ENCODE measurements around the gene CCDC40. TPM values are rescaled to one million over a fixed set of nuclear protein-coding genes. Genes with fewer than 3 reads are reported as not detected.

Gene CCDC40
- total RNA-seq, 1 experiment from 2014 or later = 16.3 TPM

DNA sequence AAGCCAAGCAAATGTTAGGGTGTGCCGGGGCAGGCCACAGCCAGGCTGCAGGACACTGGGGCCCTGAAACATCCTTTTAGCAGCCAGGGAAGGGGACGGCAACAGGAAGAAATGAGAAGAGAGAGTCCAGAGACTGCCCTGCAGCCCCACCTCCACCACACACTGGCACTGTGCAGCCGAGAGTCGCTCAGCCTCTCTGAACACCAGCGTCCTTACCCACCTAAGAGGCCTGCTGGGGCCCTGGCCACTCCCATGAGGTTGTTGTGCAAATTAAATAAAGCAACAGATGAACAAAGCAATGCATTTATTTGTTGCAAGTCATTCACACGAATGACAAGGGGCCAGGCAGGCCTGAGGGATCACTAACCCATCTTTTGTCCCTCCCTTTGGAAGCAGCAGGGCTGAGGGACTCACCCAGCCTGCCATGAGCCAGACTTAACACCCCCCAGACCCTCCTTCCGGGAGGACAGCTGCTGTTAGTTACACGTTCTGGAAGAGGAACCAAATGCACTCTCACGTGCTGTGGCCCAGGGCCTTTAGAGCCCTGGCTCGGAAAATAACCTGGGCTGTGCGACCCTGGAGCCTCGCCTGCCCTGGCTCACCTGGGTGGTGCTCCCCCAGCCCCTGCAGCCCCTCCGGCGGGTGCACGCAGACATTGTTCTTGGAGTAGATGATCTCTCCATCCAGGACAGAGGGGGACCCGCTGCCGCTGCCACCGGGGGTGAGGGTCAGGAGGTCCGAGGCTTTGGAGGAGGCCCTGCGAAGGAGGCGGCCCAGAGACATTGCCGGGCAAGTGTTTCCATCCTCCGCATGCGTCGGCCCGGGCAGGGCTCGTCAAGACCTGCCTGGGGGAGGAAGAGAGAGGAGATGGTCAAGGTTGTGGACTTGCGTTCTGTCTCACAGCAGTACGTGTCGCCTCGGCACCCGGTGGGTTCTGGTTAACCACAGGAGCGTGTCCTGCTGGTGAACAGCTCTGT is 23.4 kb upstream of the CCDC40 start:
- Mint-ChIP-seq H3K27me3 (ENCODE audit: low read depth) (no peaks in the 10 kb centered on the region), H3K4me3 (no peak overlapping the region), H3K36me3 (peaks cover 33% of the 10 kb centered on the region), H3K27ac (no peak overlapping the region), H3K9me3 (peaks cover 11% of the 10 kb centered on the region), H3K4me1 (no peaks in the 10 kb centered on the region)
- ChIA-PET CTCF (no interaction called here), POLR2A (no interaction called here)
- DNase-seq (ENCODE audit: low spot score) = no peak
- no peak for ATAC-seq
- TF ChIP-seq, protein P1, sequence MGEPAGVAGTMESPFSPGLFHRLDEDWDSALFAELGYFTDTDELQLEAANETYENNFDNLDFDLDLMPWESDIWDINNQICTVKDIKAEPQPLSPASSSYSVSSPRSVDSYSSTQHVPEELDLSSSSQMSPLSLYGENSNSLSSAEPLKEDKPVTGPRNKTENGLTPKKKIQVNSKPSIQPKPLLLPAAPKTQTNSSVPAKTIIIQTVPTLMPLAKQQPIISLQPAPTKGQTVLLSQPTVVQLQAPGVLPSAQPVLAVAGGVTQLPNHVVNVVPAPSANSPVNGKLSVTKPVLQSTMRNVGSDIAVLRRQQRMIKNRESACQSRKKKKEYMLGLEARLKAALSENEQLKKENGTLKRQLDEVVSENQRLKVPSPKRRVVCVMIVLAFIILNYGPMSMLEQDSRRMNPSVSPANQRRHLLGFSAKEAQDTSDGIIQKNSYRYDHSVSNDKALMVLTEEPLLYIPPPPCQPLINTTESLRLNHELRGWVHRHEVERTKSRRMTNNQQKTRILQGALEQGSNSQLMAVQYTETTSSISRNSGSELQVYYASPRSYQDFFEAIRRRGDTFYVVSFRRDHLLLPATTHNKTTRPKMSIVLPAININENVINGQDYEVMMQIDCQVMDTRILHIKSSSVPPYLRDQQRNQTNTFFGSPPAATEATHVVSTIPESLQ (CRISPR knock-in tag; IDR thresholded peaks at IDR 0.05) = no peak
- TF ChIP-seq FOXP1 (CRISPR knock-in tag; IDR thresholded peaks at IDR 0.05; ENCODE audit: borderline replicate concordance) (no peak), ELF4 (CRISPR knock-in tag; IDR thresholded peaks at IDR 0.05; ENCODE audit: low read depth) (no peak), GTF2I (CRISPR knock-in tag; conservative IDR thresholded peaks at IDR 0.05) (no peak), CBFB (CRISPR knock-in tag; IDR thresholded peaks at IDR 0.05; ENCODE audit: low read depth) (no peak), ZNF263 (CRISPR knock-in tag; IDR thresholded peaks at IDR 0.05; ENCODE audit: low read depth) (no peak), NR2C2 (CRISPR knock-in tag; IDR thresholded peaks at IDR 0.05) (no peak), NFATC4 (CRISPR knock-in tag; IDR thresholded peaks at IDR 0.05) (no peak), TEAD4 (CRISPR knock-in tag; IDR thresholded peaks at IDR 0.05) (no peak), RORB (CRISPR knock-in tag; IDR thresholded peaks at IDR 0.05) (no peak), ESRRA (CRISPR knock-in tag; IDR thresholded peaks at IDR 0.05; ENCODE audit: borderline replicate concordance) (no peak), JUN (CRISPR knock-in tag; IDR thresholded peaks at IDR 0.05) (no peak)
- TF ChIP-seq, protein P2, sequence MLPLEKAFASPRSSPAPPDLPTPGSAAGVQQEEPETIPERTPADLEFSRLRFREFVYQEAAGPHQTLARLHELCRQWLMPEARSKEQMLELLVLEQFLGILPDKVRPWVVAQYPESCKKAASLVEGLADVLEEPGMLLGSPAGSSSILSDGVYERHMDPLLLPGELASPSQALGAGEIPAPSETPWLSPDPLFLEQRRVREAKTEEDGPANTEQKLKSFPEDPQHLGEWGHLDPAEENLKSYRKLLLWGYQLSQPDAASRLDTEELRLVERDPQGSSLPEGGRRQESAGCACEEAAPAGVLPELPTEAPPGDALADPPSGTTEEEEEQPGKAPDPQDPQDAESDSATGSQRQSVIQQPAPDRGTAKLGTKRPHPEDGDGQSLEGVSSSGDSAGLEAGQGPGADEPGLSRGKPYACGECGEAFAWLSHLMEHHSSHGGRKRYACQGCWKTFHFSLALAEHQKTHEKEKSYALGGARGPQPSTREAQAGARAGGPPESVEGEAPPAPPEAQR (CRISPR knock-in tag; IDR thresholded peaks at IDR 0.05) = no peak
- TF ChIP-seq, protein P3, sequence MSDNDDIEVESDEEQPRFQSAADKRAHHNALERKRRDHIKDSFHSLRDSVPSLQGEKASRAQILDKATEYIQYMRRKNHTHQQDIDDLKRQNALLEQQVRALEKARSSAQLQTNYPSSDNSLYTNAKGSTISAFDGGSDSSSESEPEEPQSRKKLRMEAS (CRISPR knock-in tag; IDR thresholded peaks at IDR 0.05) = no peak
- TF ChIP-seq, protein P4, sequence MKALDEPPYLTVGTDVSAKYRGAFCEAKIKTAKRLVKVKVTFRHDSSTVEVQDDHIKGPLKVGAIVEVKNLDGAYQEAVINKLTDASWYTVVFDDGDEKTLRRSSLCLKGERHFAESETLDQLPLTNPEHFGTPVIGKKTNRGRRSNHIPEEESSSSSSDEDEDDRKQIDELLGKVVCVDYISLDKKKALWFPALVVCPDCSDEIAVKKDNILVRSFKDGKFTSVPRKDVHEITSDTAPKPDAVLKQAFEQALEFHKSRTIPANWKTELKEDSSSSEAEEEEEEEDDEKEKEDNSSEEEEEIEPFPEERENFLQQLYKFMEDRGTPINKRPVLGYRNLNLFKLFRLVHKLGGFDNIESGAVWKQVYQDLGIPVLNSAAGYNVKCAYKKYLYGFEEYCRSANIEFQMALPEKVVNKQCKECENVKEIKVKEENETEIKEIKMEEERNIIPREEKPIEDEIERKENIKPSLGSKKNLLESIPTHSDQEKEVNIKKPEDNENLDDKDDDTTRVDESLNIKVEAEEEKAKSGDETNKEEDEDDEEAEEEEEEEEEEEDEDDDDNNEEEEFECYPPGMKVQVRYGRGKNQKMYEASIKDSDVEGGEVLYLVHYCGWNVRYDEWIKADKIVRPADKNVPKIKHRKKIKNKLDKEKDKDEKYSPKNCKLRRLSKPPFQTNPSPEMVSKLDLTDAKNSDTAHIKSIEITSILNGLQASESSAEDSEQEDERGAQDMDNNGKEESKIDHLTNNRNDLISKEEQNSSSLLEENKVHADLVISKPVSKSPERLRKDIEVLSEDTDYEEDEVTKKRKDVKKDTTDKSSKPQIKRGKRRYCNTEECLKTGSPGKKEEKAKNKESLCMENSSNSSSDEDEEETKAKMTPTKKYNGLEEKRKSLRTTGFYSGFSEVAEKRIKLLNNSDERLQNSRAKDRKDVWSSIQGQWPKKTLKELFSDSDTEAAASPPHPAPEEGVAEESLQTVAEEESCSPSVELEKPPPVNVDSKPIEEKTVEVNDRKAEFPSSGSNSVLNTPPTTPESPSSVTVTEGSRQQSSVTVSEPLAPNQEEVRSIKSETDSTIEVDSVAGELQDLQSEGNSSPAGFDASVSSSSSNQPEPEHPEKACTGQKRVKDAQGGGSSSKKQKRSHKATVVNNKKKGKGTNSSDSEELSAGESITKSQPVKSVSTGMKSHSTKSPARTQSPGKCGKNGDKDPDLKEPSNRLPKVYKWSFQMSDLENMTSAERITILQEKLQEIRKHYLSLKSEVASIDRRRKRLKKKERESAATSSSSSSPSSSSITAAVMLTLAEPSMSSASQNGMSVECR (CRISPR knock-in tag; IDR thresholded peaks at IDR 0.05; ENCODE audit: borderline replicate concordance) = no peak

Measured in WTC11 (cell line).